ENCODE measurements around the gene MDM2.

DNA sequence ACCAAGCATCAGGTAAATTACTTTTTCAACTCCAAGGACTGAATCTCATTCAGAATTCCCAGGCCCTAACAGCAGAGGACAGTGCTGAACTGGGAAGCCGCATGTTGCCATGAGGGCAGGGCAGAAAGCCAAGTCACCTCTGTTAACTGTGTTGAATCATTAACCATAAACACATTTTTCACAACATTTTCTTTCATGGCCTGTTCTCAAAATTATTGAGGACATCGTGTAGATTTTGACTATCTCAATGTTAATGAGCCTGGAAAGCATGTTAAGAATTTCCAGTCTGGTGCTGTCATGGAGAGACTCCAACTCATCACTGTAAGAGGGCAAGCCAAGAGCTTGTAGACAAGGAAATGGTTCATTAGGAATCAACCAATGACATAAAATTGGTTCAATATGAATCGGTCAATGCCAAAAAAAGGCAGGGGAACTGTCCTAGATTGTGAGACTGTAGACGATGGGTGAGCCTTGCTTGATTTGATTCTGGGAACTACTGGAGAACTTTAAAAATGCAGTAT is 91.3 kb downstream of the MDM2 start:
- TF ChIP-seq, protein P1, sequence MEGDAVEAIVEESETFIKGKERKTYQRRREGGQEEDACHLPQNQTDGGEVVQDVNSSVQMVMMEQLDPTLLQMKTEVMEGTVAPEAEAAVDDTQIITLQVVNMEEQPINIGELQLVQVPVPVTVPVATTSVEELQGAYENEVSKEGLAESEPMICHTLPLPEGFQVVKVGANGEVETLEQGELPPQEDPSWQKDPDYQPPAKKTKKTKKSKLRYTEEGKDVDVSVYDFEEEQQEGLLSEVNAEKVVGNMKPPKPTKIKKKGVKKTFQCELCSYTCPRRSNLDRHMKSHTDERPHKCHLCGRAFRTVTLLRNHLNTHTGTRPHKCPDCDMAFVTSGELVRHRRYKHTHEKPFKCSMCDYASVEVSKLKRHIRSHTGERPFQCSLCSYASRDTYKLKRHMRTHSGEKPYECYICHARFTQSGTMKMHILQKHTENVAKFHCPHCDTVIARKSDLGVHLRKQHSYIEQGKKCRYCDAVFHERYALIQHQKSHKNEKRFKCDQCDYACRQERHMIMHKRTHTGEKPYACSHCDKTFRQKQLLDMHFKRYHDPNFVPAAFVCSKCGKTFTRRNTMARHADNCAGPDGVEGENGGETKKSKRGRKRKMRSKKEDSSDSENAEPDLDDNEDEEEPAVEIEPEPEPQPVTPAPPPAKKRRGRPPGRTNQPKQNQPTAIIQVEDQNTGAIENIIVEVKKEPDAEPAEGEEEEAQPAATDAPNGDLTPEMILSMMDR (IDR thresholded peaks at IDR 0.05 in 8 of 11, conservative IDR thresholded peaks at IDR 0.05 in 3 of 11) = no peak
- TF ChIP-seq POLR2A (IDR thresholded peaks at IDR 0.05) = no peak
- peak in 1 of 3 donors; percentile 22 for TF ChIP-seq POLR2AphosphoS5 (IDR thresholded peaks at IDR 0.05)

Measured in spleen (tissue), 7 donors.